SJCRH30 (cell line): ENCODE data around the gene ATP6V1C2. TPM values are rescaled to one million over a fixed set of nuclear protein-coding genes. Genes with fewer than 3 reads are reported as not detected.

ENCODE experiments used
- DNase-seq, 2 experiments: peaks; one replicate each; pipeline ENCODE4 v3.0.0-alpha.2; 2015 to 2020
- H3K27ac ChIP-seq: fragments of 250-450 bp; sonication (Bioruptor Pico); 2 replicates; pipeline ENCODE4 v1.5.1; 2020; ENCODE audit warnings: mild to moderate bottlenecking, moderate library complexity
- H3K27me3 ChIP-seq: fragments of 250-450 bp; sonication (Bioruptor Pico); 2 replicates; pipeline ENCODE4 v1.5.1; 2020; ENCODE audit warnings: mild to moderate bottlenecking, moderate library complexity
- H3K36me3 ChIP-seq: fragments of 250-450 bp; sonication (Bioruptor Pico); 2 replicates; pipeline ENCODE4 v1.5.1; 2020; ENCODE audit warnings: mild to moderate bottlenecking, moderate library complexity
- H3K4me1 ChIP-seq: fragments of 250-450 bp; sonication (Bioruptor Pico); 2 replicates; pipeline ENCODE4 v1.5.1; 2020; ENCODE audit warnings: mild to moderate bottlenecking, moderate library complexity
- H3K4me3 ChIP-seq: fragments of 250-450 bp; sonication (Bioruptor Pico); 2 replicates; pipeline ENCODE4 v1.5.1; 2020; ENCODE audit warnings: mild to moderate bottlenecking, moderate library complexity
- H3K9me3 ChIP-seq: fragments of 250-450 bp; sonication (Bioruptor Pico); replicated peaks from 2 replicates; pipeline ENCODE4 v1.5.1; 2020; ENCODE audit warnings: mild to moderate bottlenecking, moderate library complexity
- total RNA-seq: library from RNA; depleted of rRNA; stranded (reverse); fragments of >200 nt; shearing (Covaris generic); gene quantifications from 2 replicates; pipeline ENCODE4 v1.2.3, GENCODE V29; 2014

ATP6V1C2 gene
- total RNA-seq, 1 experiment from 2014 or later: 0.40 TPM

GRCh38 chr2:10712185-10712809 lies 9.1 kb upstream of the ATP6V1C2 start:
- no peaks in the 10 kb centered on the region for H3K4me1 ChIP-seq
- no peak overlapping the region for H3K27ac ChIP-seq
- peaks cover 21% of the 10 kb centered on the region for H3K27me3 ChIP-seq
- DNase-seq: no peak
- no peak overlapping the region for H3K4me3 ChIP-seq
- no peaks in the 10 kb centered on the region for H3K9me3 ChIP-seq
- H3K36me3 ChIP-seq: no peaks in the 10 kb centered on the region

GRCh38 chr2:10716581-10716980 lies 4.8 kb upstream of the ATP6V1C2 start:
- no peaks in the 10 kb centered on the region for H3K36me3 ChIP-seq
- no peak overlapping the region for H3K4me3 ChIP-seq
- peaks cover 33% of the 10 kb centered on the region for H3K27me3 ChIP-seq
- no peaks in the 10 kb centered on the region for H3K9me3 ChIP-seq
- peaks cover 4% of the 10 kb centered on the region; the same call in 1 of the 2 replicates for H3K4me1 ChIP-seq
- H3K27ac ChIP-seq: no peak overlapping the region
- DNase-seq: no peak

- Histone ChIP-seq H3K4me3 (no peak overlapping the region), H3K27me3 (peaks cover 32% of the 10 kb centered on the region), H3K9me3 (no peaks in the 10 kb centered on the region), H3K4me1 (peaks cover 4% of the 10 kb centered on the region; the same call in 1 of the 2 replicates), H3K27ac (no peak overlapping the region), H3K36me3 (no peaks in the 10 kb centered on the region)
- no peak for DNase-seq
These were observed 3.8 kb upstream of the ATP6V1C2 start for GRCh38 chr2:10717628-10718027.

GRCh38 chr2:10720306-10720705 lies 1.1 kb upstream of the ATP6V1C2 start:
- no peak for DNase-seq
- Histone ChIP-seq H3K27ac (no peak overlapping the region), H3K36me3 (no peaks in the 10 kb centered on the region), H3K4me1 (peaks cover 4% of the 10 kb centered on the region; the same call in 1 of the 2 replicates), H3K9me3 (no peaks in the 10 kb centered on the region), H3K27me3 (peaks cover 39% of the 10 kb centered on the region), H3K4me3 (no peak overlapping the region)

GRCh38 chr2:10720947-10721395 lies 459 bp upstream of the ATP6V1C2 start:
- Histone ChIP-seq H3K27ac (no peak overlapping the region), H3K27me3 (peaks cover 39% of the 10 kb centered on the region), H3K9me3 (no peaks in the 10 kb centered on the region), H3K4me1 (peaks cover 4% of the 10 kb centered on the region; the same call in 1 of the 2 replicates), H3K4me3 (no peak overlapping the region), H3K36me3 (no peaks in the 10 kb centered on the region)
- no peak for DNase-seq

GRCh38 chr2:10722252-10722825 lies 909 bp downstream of the ATP6V1C2 start:
- no peak overlapping the region for H3K27ac ChIP-seq
- H3K27me3 ChIP-seq: peaks cover 45% of the 10 kb centered on the region
- no peak for DNase-seq
- peaks cover 4% of the 10 kb centered on the region; the same call in 1 of the 2 replicates for H3K4me1 ChIP-seq
- H3K36me3 ChIP-seq: no peaks in the 10 kb centered on the region
- H3K9me3 ChIP-seq: no peaks in the 10 kb centered on the region
- H3K4me3 ChIP-seq: no peak overlapping the region

- H3K4me1 ChIP-seq: no peaks in the 10 kb centered on the region
- no peak overlapping the region for H3K4me3 ChIP-seq
- no peak for DNase-seq
- peaks cover 10% of the 10 kb centered on the region for H3K27me3 ChIP-seq
- H3K36me3 ChIP-seq: no peaks in the 10 kb centered on the region
- H3K27ac ChIP-seq: no peak overlapping the region
- no peaks in the 10 kb centered on the region for H3K9me3 ChIP-seq
These were observed 11.6 kb downstream of the ATP6V1C2 start for GRCh38 chr2:10732924-10733565.

GRCh38 chr2:10733566-10733925 lies 12.1 kb downstream of the ATP6V1C2 start:
- Histone ChIP-seq H3K4me3 (no peak overlapping the region), H3K4me1 (no peaks in the 10 kb centered on the region), H3K9me3 (no peaks in the 10 kb centered on the region), H3K27me3 (peaks cover 10% of the 10 kb centered on the region), H3K36me3 (no peaks in the 10 kb centered on the region), H3K27ac (no peak overlapping the region)
- DNase-seq: no peak

GRCh38 chr2:10733980-10734379 lies 12.6 kb downstream of the ATP6V1C2 start:
- Histone ChIP-seq H3K4me3 (no peak overlapping the region), H3K9me3 (no peaks in the 10 kb centered on the region), H3K4me1 (no peaks in the 10 kb centered on the region), H3K27ac (no peak overlapping the region), H3K27me3 (peaks cover 10% of the 10 kb centered on the region), H3K36me3 (no peaks in the 10 kb centered on the region)
- no peak for DNase-seq

- no peak for DNase-seq
- H3K27me3 ChIP-seq: peaks cover 15% of the 10 kb centered on the region
- H3K9me3 ChIP-seq: no peaks in the 10 kb centered on the region
- no peak overlapping the region for H3K27ac ChIP-seq
- no peak overlapping the region for H3K4me3 ChIP-seq
- no peaks in the 10 kb centered on the region for H3K4me1 ChIP-seq
- no peaks in the 10 kb centered on the region for H3K36me3 ChIP-seq
These were observed 16.8 kb downstream of the ATP6V1C2 start for GRCh38 chr2:10738192-10738591.

GRCh38 chr2:10740226-10740625 lies 18.8 kb downstream of the ATP6V1C2 start:
- peaks cover 4% of the 10 kb centered on the region; the same call in 1 of the 2 replicates for H3K27me3 ChIP-seq
- no peaks in the 10 kb centered on the region for H3K9me3 ChIP-seq
- DNase-seq: no peak
- no peak overlapping the region for H3K27ac ChIP-seq
- H3K36me3 ChIP-seq: no peaks in the 10 kb centered on the region
- no peaks in the 10 kb centered on the region for H3K4me1 ChIP-seq
- H3K4me3 ChIP-seq: no peak overlapping the region

GRCh38 chr2:10741139-10741538 lies 19.7 kb downstream of the ATP6V1C2 start:
- no peak for DNase-seq
- no peaks in the 10 kb centered on the region for H3K36me3 ChIP-seq
- H3K4me3 ChIP-seq: no peak overlapping the region
- H3K4me1 ChIP-seq: no peaks in the 10 kb centered on the region
- no peak overlapping the region for H3K27ac ChIP-seq
- no peaks in the 10 kb centered on the region for H3K9me3 ChIP-seq
- H3K27me3 ChIP-seq: peaks cover 4% of the 10 kb centered on the region; the same call in 1 of the 2 replicates

GRCh38 chr2:10742666-10743065 lies 21.2 kb downstream of the ATP6V1C2 start:
- Histone ChIP-seq H3K36me3 (no peaks in the 10 kb centered on the region), H3K9me3 (no peaks in the 10 kb centered on the region), H3K27ac (no peak overlapping the region), H3K4me1 (no peaks in the 10 kb centered on the region), H3K27me3 (peaks cover 4% of the 10 kb centered on the region), H3K4me3 (no peak overlapping the region)
- DNase-seq: no peak

- no peaks in the 10 kb centered on the region for H3K9me3 ChIP-seq
- DNase-seq: peak; percentile 29 to 42
These were observed 29.2 kb downstream of the ATP6V1C2 start for GRCh38 chr2:10750610-10751009.

GRCh38 chr2:10752236-10752635 lies 30.8 kb downstream of the ATP6V1C2 start:
- no peaks in the 10 kb centered on the region for H3K36me3 ChIP-seq
- H3K4me1 ChIP-seq: peaks cover 18% of the 10 kb centered on the region
- no peak overlapping the region for H3K27ac ChIP-seq
- peaks cover 20% of the 10 kb centered on the region for H3K27me3 ChIP-seq
- H3K9me3 ChIP-seq: no peaks in the 10 kb centered on the region
- H3K4me3 ChIP-seq: no peak overlapping the region
- no peak for DNase-seq

More at GRCh38 chr2:10750610-10751009, 29.2 kb downstream of the ATP6V1C2 start:
- Histone ChIP-seq H3K36me3 (no peaks in the 10 kb centered on the region), H3K27me3 (peaks cover 11% of the 10 kb centered on the region), H3K4me3 (no peak overlapping the region), H3K4me1 (peaks cover 18% of the 10 kb centered on the region), H3K27ac (no peak overlapping the region)
